ENCODE measurements around the gene TENM4.

GRCh38 chr11:79471071-79471844 lies 30.4 kb upstream of the TENM4 start:
- TF ChIP-seq POLR2A (IDR thresholded peaks at IDR 0.05), result no peak
- TF ChIP-seq CTCF (IDR thresholded peaks at IDR 0.05), result no peak
